ENCODE data around the gene TCEANC2.

GRCh38 chr1:54135436-54136120, 82.2 kb downstream of the TCEANC2 start:
- TF ChIP-seq, protein P1, sequence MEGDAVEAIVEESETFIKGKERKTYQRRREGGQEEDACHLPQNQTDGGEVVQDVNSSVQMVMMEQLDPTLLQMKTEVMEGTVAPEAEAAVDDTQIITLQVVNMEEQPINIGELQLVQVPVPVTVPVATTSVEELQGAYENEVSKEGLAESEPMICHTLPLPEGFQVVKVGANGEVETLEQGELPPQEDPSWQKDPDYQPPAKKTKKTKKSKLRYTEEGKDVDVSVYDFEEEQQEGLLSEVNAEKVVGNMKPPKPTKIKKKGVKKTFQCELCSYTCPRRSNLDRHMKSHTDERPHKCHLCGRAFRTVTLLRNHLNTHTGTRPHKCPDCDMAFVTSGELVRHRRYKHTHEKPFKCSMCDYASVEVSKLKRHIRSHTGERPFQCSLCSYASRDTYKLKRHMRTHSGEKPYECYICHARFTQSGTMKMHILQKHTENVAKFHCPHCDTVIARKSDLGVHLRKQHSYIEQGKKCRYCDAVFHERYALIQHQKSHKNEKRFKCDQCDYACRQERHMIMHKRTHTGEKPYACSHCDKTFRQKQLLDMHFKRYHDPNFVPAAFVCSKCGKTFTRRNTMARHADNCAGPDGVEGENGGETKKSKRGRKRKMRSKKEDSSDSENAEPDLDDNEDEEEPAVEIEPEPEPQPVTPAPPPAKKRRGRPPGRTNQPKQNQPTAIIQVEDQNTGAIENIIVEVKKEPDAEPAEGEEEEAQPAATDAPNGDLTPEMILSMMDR (IDR thresholded peaks at IDR 0.05): no peak
- TF ChIP-seq POLR2A (IDR thresholded peaks at IDR 0.05): no peak

Data from testis (tissue), 2 donors.